H9 (cell line): ENCODE data around the gene IFNA6. TPM values are rescaled to one million over a fixed set of nuclear protein-coding genes. Genes with fewer than 3 reads are reported as not detected.
"Not testable (repeated sequence)": the region's sequence is repeated elsewhere in the genome, so short reads cannot be mapped to it uniquely, and the experiment has no call there.

Source experiments
- DNase-seq: peaks from one replicate; pipeline ENCODE4 v3.0.0-alpha.2; 2017
- H2AFZ ChIP-seq: one replicate; pipeline ENCODE4 v1.6.1; 2013; ENCODE audit warnings: mild to moderate bottlenecking, low read length, control low read depth, moderate library complexity
- H2AK5ac ChIP-seq: 2 replicates; pipeline ENCODE4 v1.6.1; 2013; ENCODE audit warnings: low read length, control low read depth, mixed read lengths; ENCODE audit not compliant: insufficient read length
- H2BK120ac ChIP-seq: one replicate; pipeline ENCODE4 v1.6.1; 2013; ENCODE audit warnings: low read depth, mild to moderate bottlenecking, low read length, control low read depth, inconsistent platforms; ENCODE audit not compliant: poor library complexity, severe bottlenecking
- H2BK12ac ChIP-seq: 2 replicates; pipeline ENCODE4 v1.6.1; 2013; ENCODE audit warnings: low read length, control low read depth, mixed read lengths, low read depth; ENCODE audit not compliant: insufficient read length
- H2BK15ac ChIP-seq: 2 replicates; pipeline ENCODE4 v1.6.1; 2013; ENCODE audit warnings: low read depth, low read length, control low read depth
- H2BK20ac ChIP-seq: one replicate; pipeline ENCODE4 v1.6.1; 2013; ENCODE audit warnings: low read depth, mild to moderate bottlenecking, low read length, control low read depth, inconsistent platforms; ENCODE audit not compliant: poor library complexity, severe bottlenecking
- H2BK5ac ChIP-seq: 2 replicates; pipeline ENCODE4 v1.6.1; 2013; ENCODE audit warnings: low read length, control low read depth, mixed read lengths; ENCODE audit not compliant: insufficient read length
- H3K14ac ChIP-seq: 2 replicates; pipeline ENCODE4 v1.6.1; 2013; ENCODE audit warnings: low read length, control low read depth; ENCODE audit not compliant: insufficient read depth
- H3K18ac ChIP-seq: 2 replicates; pipeline ENCODE4 v1.6.1; 2013; ENCODE audit warnings: low read depth, mild to moderate bottlenecking, mixed read lengths, low read length, control low read depth; ENCODE audit not compliant: insufficient read length
- H3K23ac ChIP-seq: 2 replicates; pipeline ENCODE4 v1.6.1; 2013; ENCODE audit warnings: low read length, control low read depth, mixed read lengths, low read depth; ENCODE audit not compliant: insufficient read length
- H3K23me2 ChIP-seq: 2 replicates; pipeline ENCODE4 v1.6.1; 2013; ENCODE audit warnings: low read depth, mild to moderate bottlenecking, mixed read lengths, low read length, control low read depth; ENCODE audit not compliant: insufficient read length, poor library complexity, severe bottlenecking
- H3K27ac ChIP-seq: 2 replicates; pipeline ENCODE4 v1.5.1; 2013; ENCODE audit warnings: low read length, control low read depth, mixed read lengths, low read depth; ENCODE audit not compliant: insufficient read length
- H3K27me3 ChIP-seq: 2 replicates; pipeline ENCODE4 v1.6.1; 2013; ENCODE audit warnings: low read length, control low read depth, inconsistent platforms; ENCODE audit not compliant: insufficient read depth
- H3K4ac ChIP-seq: 2 replicates; pipeline ENCODE4 v1.6.1; 2013; ENCODE audit warnings: low read depth, mild to moderate bottlenecking, control low read depth, inconsistent platforms, low read length, moderate library complexity
- H3K4me1 ChIP-seq: 2 replicates; pipeline ENCODE4 v1.6.1; 2013; ENCODE audit warnings: low read length, control low read depth, inconsistent platforms; ENCODE audit not compliant: insufficient read depth
- H3K4me2 ChIP-seq: 2 replicates; pipeline ENCODE4 v1.6.1; 2013; ENCODE audit warnings: low read length, control low read depth, mixed read lengths; ENCODE audit not compliant: insufficient read length, insufficient read depth
- H3K56ac ChIP-seq: 2 replicates; pipeline ENCODE4 v1.6.1; 2013; ENCODE audit warnings: low read depth, mild to moderate bottlenecking, mixed read lengths, low read length, control low read depth; ENCODE audit not compliant: insufficient read length
- H3K79me1 ChIP-seq: 2 replicates; pipeline ENCODE4 v1.6.1; 2013; ENCODE audit warnings: low read depth, mild to moderate bottlenecking, moderate library complexity, low read length, control low read depth, inconsistent platforms; ENCODE audit not compliant: insufficient read depth, poor library complexity, severe bottlenecking
- H3K79me2 ChIP-seq: 2 replicates; pipeline ENCODE4 v1.6.1; 2013; ENCODE audit warnings: low read length, control low read depth, inconsistent platforms; ENCODE audit not compliant: insufficient read depth
- H3K9ac ChIP-seq: 2 replicates; pipeline ENCODE4 v1.6.1; 2013; ENCODE audit warnings: low read length, control low read depth, mixed read lengths; ENCODE audit not compliant: insufficient read length; ENCODE audit errors: extremely low read depth
- H3K9me3 ChIP-seq: one replicate; pipeline ENCODE4 v1.6.1; 2013; ENCODE audit warnings: low read depth, low read length, inconsistent platforms; ENCODE audit not compliant: control insufficient read depth
- H3T11ph ChIP-seq: one replicate; pipeline ENCODE4 v1.6.1; 2013; ENCODE audit warnings: mild to moderate bottlenecking, low read length, control low read depth, inconsistent platforms
- H4K20me1 ChIP-seq: one replicate; pipeline ENCODE4 v1.6.1; 2013; ENCODE audit not compliant: control insufficient read depth, insufficient read length, insufficient read depth
- H4K5ac ChIP-seq: 2 replicates; pipeline ENCODE4 v1.6.1; 2013; ENCODE audit warnings: low read depth, mild to moderate bottlenecking, mixed read lengths, low read length, control low read depth; ENCODE audit not compliant: insufficient read length
- H4K8ac ChIP-seq: replicated peaks from 2 replicates; pipeline ENCODE4 v1.6.1; 2013; ENCODE audit warnings: low read length, control low read depth, mixed read lengths, low read depth; ENCODE audit not compliant: insufficient read length
- H4K91ac ChIP-seq: 2 replicates; pipeline ENCODE4 v1.6.1; 2013; ENCODE audit warnings: low read depth, mild to moderate bottlenecking, moderate library complexity, mixed read lengths, low read length, control low read depth; ENCODE audit not compliant: insufficient read length
- H3K27ac Mint-ChIP-seq, 3 experiments: 2 replicates in 2 of 3; 3 replicates in 1 of 3; pipeline ENCODE4 v1.8.0; 2020 to 2021; ENCODE audit warnings: mixed read lengths in 3 of 3, mild to moderate bottlenecking in 1 of 3, moderate library complexity in 1 of 3
- H3K27me3 Mint-ChIP-seq: 2 replicates; pipeline ENCODE4 v1.8.0; 2021; ENCODE audit warnings: low read depth, mild to moderate bottlenecking, moderate library complexity, mixed read lengths
- H3K36me3 Mint-ChIP-seq, 3 experiments: 2 replicates in 2 of 3; 3 replicates in 1 of 3; pipeline ENCODE4 v1.8.0; 2020 to 2021; ENCODE audit warnings: low read depth in 3 of 3, mixed read lengths in 3 of 3; ENCODE audit not compliant: insufficient read depth in 1 of 3
- H3K4me1 Mint-ChIP-seq, 2 experiments: 2 replicates each; pipeline ENCODE4 v1.8.0; 2020; ENCODE audit warnings: mixed read lengths in 2 of 2
- H3K4me3 Mint-ChIP-seq, 2 experiments: 2 replicates in 1 of 2; 3 replicates in 1 of 2; pipeline ENCODE4 v1.8.0; 2020 to 2021; ENCODE audit warnings: mild to moderate bottlenecking in 2 of 2, mixed read lengths in 2 of 2, moderate library complexity in 1 of 2
- H3K9me3 Mint-ChIP-seq, 2 experiments: 2 replicates in 1 of 2; 3 replicates in 1 of 2; pipeline ENCODE4 v1.8.0; 2020; ENCODE audit warnings: mild to moderate bottlenecking in 2 of 2, mixed read lengths in 2 of 2, moderate library complexity in 1 of 2
- WGBS: extraction: QIAGEN DNeasy Blood & Tissue Kit; methylation state at CpG from one replicate; pipeline ENCODE4 v1.1.7; 2013; ENCODE audit warnings: missing lambda C conversion rate, low lambda C conversion rate, mixed read lengths; ENCODE audit not compliant: insufficient read length; ENCODE audit errors: extremely low coverage; 5-methylcytosine and 5-hydroxymethylcytosine counted together
- total RNA-seq: library from RNA; stranded (reverse); gene quantifications from 2 replicates; pipeline ENCODE4 v1.2.1, GENCODE V29; 2021
- TF ChIP-seq, protein P1 (sequence below): fragments of 200-600 bp; sonication (generic); conservative IDR thresholded peaks from 3 replicates; pipeline ENCODE4 v1.8.0; 2021; ENCODE audit warnings: antibody characterized with exemption, mild to moderate bottlenecking

Gene IFNA6
- total RNA-seq, 1 experiment from 2014 or later, result not detected

- Histone ChIP-seq H4K5ac (no peak overlapping the region), H3K79me2 (no peaks in the 10 kb centered on the region), H3K56ac (no peak overlapping the region), H2BK120ac (no peak overlapping the region), H3K4me1 (no peaks in the 10 kb centered on the region), H3K27me3 (no peaks in the 10 kb centered on the region), H2BK15ac (no peak overlapping the region), H3K27ac (no peak overlapping the region), H3K4ac (no peak overlapping the region), H4K91ac (no peak overlapping the region), H3K23me2 (no peaks in the 10 kb centered on the region), H3K9ac (no peak overlapping the region), H2BK20ac (no peak overlapping the region), H3K9me3 (no peaks in the 10 kb centered on the region), H3K18ac (no peak overlapping the region), H3K14ac (no peak overlapping the region), H3K79me1 (no peaks in the 10 kb centered on the region), H2BK12ac (no peak overlapping the region), H2AK5ac (no peak overlapping the region), H3T11ph (no peak overlapping the region), H2BK5ac (no peak overlapping the region), H3K4me2 (no peak overlapping the region), H4K20me1 (no peaks in the 10 kb centered on the region), H4K8ac (no peak overlapping the region), H3K23ac (no peak overlapping the region), H2AFZ (no peak overlapping the region)
- H3K4me3 Mint-ChIP-seq, result no peak overlapping the region
- H3K9me3 Mint-ChIP-seq, result no peaks in the 10 kb centered on the region; a peak in 1 of 5 replicates
- WGBS, result no CpG with 5 or more reads among the region's 5 CpGs
- peaks cover 9 to 13% of the 10 kb centered on the region in 2 experiments for H3K4me1 Mint-ChIP-seq
- DNase-seq, result no peak
- H3K36me3 Mint-ChIP-seq, result no peaks in the 10 kb centered on the region
- peak overlapping the region in 2 of 3 experiments; percentile 36 to 57; a peak in 2 of 7 replicates for H3K27ac Mint-ChIP-seq
- TF ChIP-seq, protein P1, sequence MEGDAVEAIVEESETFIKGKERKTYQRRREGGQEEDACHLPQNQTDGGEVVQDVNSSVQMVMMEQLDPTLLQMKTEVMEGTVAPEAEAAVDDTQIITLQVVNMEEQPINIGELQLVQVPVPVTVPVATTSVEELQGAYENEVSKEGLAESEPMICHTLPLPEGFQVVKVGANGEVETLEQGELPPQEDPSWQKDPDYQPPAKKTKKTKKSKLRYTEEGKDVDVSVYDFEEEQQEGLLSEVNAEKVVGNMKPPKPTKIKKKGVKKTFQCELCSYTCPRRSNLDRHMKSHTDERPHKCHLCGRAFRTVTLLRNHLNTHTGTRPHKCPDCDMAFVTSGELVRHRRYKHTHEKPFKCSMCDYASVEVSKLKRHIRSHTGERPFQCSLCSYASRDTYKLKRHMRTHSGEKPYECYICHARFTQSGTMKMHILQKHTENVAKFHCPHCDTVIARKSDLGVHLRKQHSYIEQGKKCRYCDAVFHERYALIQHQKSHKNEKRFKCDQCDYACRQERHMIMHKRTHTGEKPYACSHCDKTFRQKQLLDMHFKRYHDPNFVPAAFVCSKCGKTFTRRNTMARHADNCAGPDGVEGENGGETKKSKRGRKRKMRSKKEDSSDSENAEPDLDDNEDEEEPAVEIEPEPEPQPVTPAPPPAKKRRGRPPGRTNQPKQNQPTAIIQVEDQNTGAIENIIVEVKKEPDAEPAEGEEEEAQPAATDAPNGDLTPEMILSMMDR, result no peak
- H3K27me3 Mint-ChIP-seq, result peaks cover 7% of the 10 kb centered on the region
Measured at GRCh38 chr9:21381448-21382339, 31.0 kb upstream of the IFNA6 start.

- H3K79me2 ChIP-seq, H3K9ac ChIP-seq, H4K91ac ChIP-seq, H3K18ac ChIP-seq, H4K8ac ChIP-seq, H3K79me1 ChIP-seq, H2BK120ac ChIP-seq, H3K4me1 ChIP-seq, H3K27me3 Mint-ChIP-seq, H3K4ac ChIP-seq, H3K36me3 Mint-ChIP-seq, H3K56ac ChIP-seq, H3K27ac Mint-ChIP-seq, H3K27ac ChIP-seq, H3K4me2 ChIP-seq, H2BK12ac ChIP-seq, H2BK20ac ChIP-seq, H3K9me3 ChIP-seq, H3K27me3 ChIP-seq, H3K9me3 Mint-ChIP-seq, H3K14ac ChIP-seq, H3K4me3 Mint-ChIP-seq, H2AFZ ChIP-seq, H4K20me1 ChIP-seq, H3K23ac ChIP-seq, H4K5ac ChIP-seq, DNase-seq, H2AK5ac ChIP-seq, H2BK5ac ChIP-seq, H2BK15ac ChIP-seq, H3K23me2 ChIP-seq, H3T11ph ChIP-seq, H3K4me1 Mint-ChIP-seq: not testable (repeated sequence)
- no CpG with 5 or more reads among the region's 4 CpGs for WGBS
Measured at GRCh38 chr9:21371467-21371866, 20.8 kb upstream of the IFNA6 start.
